GM12878 (cell line): Measurements from ENCODE around the gene POLR3F. TPM values are rescaled to one million over a fixed set of nuclear protein-coding genes. Genes with fewer than 3 reads are reported as not detected.

Experiments used
- ATAC-seq: fragments of 200-7000 bp; cut with Tn5 transposase; 3 replicates; pipeline ENCODE4 v1.9.1; 2020; ENCODE audit warnings: mild to moderate bottlenecking, moderate library complexity
- BruUV-seq: library from RNA; stranded (reverse); fragments of 400-500 nt; replicated peaks from 2 replicates; lab custom pipeline; 2021; lab: Mats Ljungman, UMichigan
- CTCF ChIA-PET: fragments of 300-600 bp; sonication (Branson Sonifier 250); formaldehyde crosslinking; extraction: SDS; loops from one replicate; lab custom pipeline; 2021; ENCODE audit warnings: inconsistent platforms; lab: Yijun Ruan, JAX
- POLR2A ChIA-PET: fragments of 350-600 bp; formaldehyde crosslinking; extraction: SDS; loops from one replicate; lab custom pipeline; 2021; ENCODE audit warnings: inconsistent platforms; lab: Charles Lee
- RAD21 ChIA-PET: fragments of 300-600 bp; sonication (Branson Sonifier 250); formaldehyde crosslinking; loops from one replicate; lab custom pipeline; 2023; ENCODE audit warnings: antibody characterized with exemption; ENCODE audit not compliant: unreplicated experiment; lab: Charles Lee
- SMC1A ChIA-PET: fragments of 300-600 bp; sonication (Branson Sonifier 250); formaldehyde crosslinking; loops from one replicate; lab custom pipeline; 2023; ENCODE audit not compliant: unreplicated experiment, uncharacterized antibody; lab: Charles Lee
- DNase-seq: peaks from one replicate; pipeline ENCODE4 v3.0.0-alpha.2; 2011; ENCODE audit warnings: low read depth, low spot score
- FAIRE-seq: peaks from 3 replicates; lab custom pipeline; 2011; peaks lifted over from hg19 to GRCh38; lab: Jason Lieb, UNC
- H2AFZ ChIP-seq: 2 replicates; pipeline ENCODE4 v1.6.0; 2011; ENCODE audit warnings: low read depth, low read length, control low read depth; ENCODE audit not compliant: control insufficient read depth
- H3K27ac ChIP-seq: 2 replicates; pipeline ENCODE4 v1.5.1; 2011; ENCODE audit warnings: control low read depth; ENCODE audit not compliant: control insufficient read depth, insufficient read depth
- H3K27me3 ChIP-seq, 2 experiments: replicated peaks in 1 of 2; 2 replicates each; pipeline versions ENCODE4 v1.6.0 to v1.6.1; 2011; ENCODE audit warnings: low read length in 1 of 2; ENCODE audit not compliant: control insufficient read depth in 2 of 2, insufficient read depth in 2 of 2
- H3K36me3 ChIP-seq, 2 experiments: 2 replicates each; pipeline ENCODE4 v1.5.1; 2011; ENCODE audit warnings: low read length in 1 of 2; ENCODE audit not compliant: control insufficient read depth in 2 of 2, insufficient read depth in 2 of 2
- H3K4me1 ChIP-seq: 2 replicates; pipeline ENCODE4 v1.6.1; 2011; ENCODE audit warnings: mild to moderate bottlenecking, low read length, moderate library complexity, mixed read lengths; ENCODE audit not compliant: control insufficient read depth, insufficient read depth
- H3K4me2 ChIP-seq: 2 replicates; pipeline ENCODE4 v1.6.0; 2011; ENCODE audit warnings: control low read depth; ENCODE audit not compliant: control insufficient read depth, insufficient read depth
- H3K4me3 ChIP-seq: fragments of 200-600 bp; sonication (generic); 2 replicates; pipeline ENCODE4 v1.5.1; 2016
- H3K79me2 ChIP-seq: 2 replicates; pipeline ENCODE4 v1.6.0; 2011; ENCODE audit warnings: low read length; ENCODE audit not compliant: control insufficient read depth, insufficient read depth
- H3K9ac ChIP-seq: 2 replicates; pipeline ENCODE4 v1.8.0; 2011; ENCODE audit warnings: low read length, control low read depth, mixed read lengths; ENCODE audit not compliant: control insufficient read depth, insufficient read depth
- H3K9me3 ChIP-seq: replicated peaks from 3 replicates; pipeline ENCODE4 v1.5.1; 2011; ENCODE audit warnings: mild to moderate bottlenecking, low read length; ENCODE audit not compliant: control insufficient read depth, insufficient read depth
- H4K20me1 ChIP-seq: 2 replicates; pipeline ENCODE4 v1.6.0; 2011; ENCODE audit not compliant: control insufficient read depth, insufficient read depth
- GATAD2B ChIP-seq: fragments of 450-650 bp; conservative IDR thresholded peaks from 2 replicates; pipeline ENCODE4 v1.6.1; 2017; ENCODE audit warnings: low read depth, mild to moderate bottlenecking, moderate library complexity
- JUNB ChIP-seq: IDR thresholded peaks from 2 replicates; pipeline ENCODE4 v1.6.1; 2016; ENCODE audit warnings: antibody characterized with exemption, mild to moderate bottlenecking
- KLF5 ChIP-seq: fragments of 450-650 bp; IDR thresholded peaks from 2 replicates; pipeline ENCODE4 v1.6.1; 2014; ENCODE audit warnings: mild to moderate bottlenecking; ENCODE audit not compliant: partially characterized antibody
- NR2F1 ChIP-seq: fragments of 450-650 bp; conservative IDR thresholded peaks from 2 replicates; pipeline ENCODE4 v1.6.1; 2017; ENCODE audit warnings: mild to moderate bottlenecking
- POLR2AphosphoS2 ChIP-seq: IDR thresholded peaks from 2 replicates; pipeline ENCODE4 v1.6.1; 2011; ENCODE audit warnings: low read depth, mild to moderate bottlenecking, low read length, improper control_type of control experiment, moderate library complexity
- POU2F2 ChIP-seq: IDR thresholded peaks from 3 replicates; pipeline ENCODE4 v1.6.1; 2011; ENCODE audit warnings: low read depth, mild to moderate bottlenecking, low read length, borderline replicate concordance
- STAT1 ChIP-seq: fragments of 450-650 bp; conservative IDR thresholded peaks from 2 replicates; pipeline ENCODE4 v1.6.1; 2014; ENCODE audit warnings: antibody characterized with exemption, mild to moderate bottlenecking
- ZZZ3 ChIP-seq: IDR thresholded peaks from 2 replicates; pipeline ENCODE4 v1.6.1; 2011; ENCODE audit warnings: low read depth; ENCODE audit not compliant: control insufficient read depth, insufficient read length
- WGBS: methylation state at CpG from one replicate; pipeline ENCODE4 v1.1.6; 2016; ENCODE audit warnings: low lambda C conversion rate; ENCODE audit not compliant: insufficient replicate concordance, insufficient coverage; ENCODE audit errors: missing lambda C conversion rate; 5-methylcytosine and 5-hydroxymethylcytosine counted together
- in situ Hi-C: fragments of 300-500 bp; cut with MboI; formaldehyde crosslinking; loops from 9 replicates; pipeline ENCODE4 v1.14.3; 2018; ENCODE audit warnings: mixed read lengths
- intact Hi-C: fragments of 100-400 bp; cut with micrococcal nuclease; formaldehyde crosslinking; loops from one replicate; pipeline ENCODE4 v1.14.2; 2022; ENCODE audit not compliant: unreplicated experiment
- polyA plus RNA-seq, 11 experiments: library from polyadenylated mRNA; depleted of rRNA in 4 of 11; unstranded in 6 of 11; stranded (reverse) in 5 of 11; fragments of >200 nt; fragmentation: Nextera tagmentation in 4 of 11; fragmentation: Illumina TruSeq in 1 of 11; extraction: Ambion mirVana in 4 of 11; extraction: Trizol in 1 of 11; gene quantifications; 1 replicate in 1 of 11; 2 replicates in 10 of 11; pipeline versions ENCODE4 v1.2.1 to v1.2.3, GENCODE V29; 2011 to 2016; ENCODE audit warnings: inconsistent platforms in 2 of 11, missing spikeins in 2 of 11, low read depth in 1 of 11
- total RNA-seq, 4 experiments: library from RNA; depleted of rRNA in 3 of 4; stranded (reverse); fragments of >200 nt in 3 of 4; fragmentation: Illumina TruSeq in 1 of 4; extraction: Trizol in 1 of 4; gene quantifications; 2 replicates each; pipeline versions ENCODE4 v1.2.1 to v1.2.3, GENCODE V29; 2013 to 2021
- TF ChIP-seq, protein P1 (sequence below): fragments of 450-650 bp; formaldehyde crosslinking; IDR thresholded peaks from 2 replicates; pipeline ENCODE4 v1.5.0; 2022; ENCODE audit warnings: mild to moderate bottlenecking, missing genetic modification characterization
- TF ChIP-seq, protein P2 (sequence below): IDR thresholded peaks from 2 replicates; pipeline ENCODE4 v1.6.1; 2012; ENCODE audit warnings: improper control_type of control experiment, low read depth, low read length; ENCODE audit not compliant: insufficient replicate concordance
- TF ChIP-seq, protein P3 (sequence below): fragments of 450-650 bp; IDR thresholded peaks from 2 replicates; pipeline ENCODE4 v1.6.1; 2017; ENCODE audit warnings: mild to moderate bottlenecking, low read depth, inconsistent platforms; ENCODE audit not compliant: poor library complexity, severe bottlenecking
- TF ChIP-seq, protein P4 (sequence below): IDR thresholded peaks from 2 replicates; pipeline ENCODE4 v1.6.1; 2011; ENCODE audit warnings: borderline replicate concordance, low read depth, mild to moderate bottlenecking, moderate library complexity, mixed read lengths, low read length; ENCODE audit not compliant: insufficient read depth; ENCODE audit errors: extremely low read length

Gene POLR3F
- total and polyA plus RNA-seq, 10 of the 15 experiments (the other 5 are each of a cell fraction or from before 2014, with no cell fraction given), result 8.7 to 18.1 (median 12.6) TPM

DNA sequence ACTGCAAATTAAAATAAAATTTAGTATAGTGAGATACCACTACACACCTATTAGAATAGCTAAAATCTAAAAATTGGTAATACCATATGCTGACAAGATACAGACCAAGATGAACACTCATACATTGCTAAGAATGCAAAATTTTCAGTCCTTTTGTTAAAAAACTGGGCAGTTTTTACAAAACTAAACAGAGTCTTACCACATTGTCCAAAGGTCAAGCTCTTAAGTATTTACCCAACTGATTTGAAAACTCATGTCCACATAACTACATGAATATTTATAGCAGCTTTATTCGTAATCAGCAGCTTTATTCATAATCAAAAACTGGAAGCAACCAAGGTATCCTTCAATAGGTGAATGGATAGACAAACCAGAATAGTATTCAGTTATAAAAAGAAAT lies 10.0 kb downstream of the POLR3F start:
- BruUV-seq, result no TSS peak
- ATAC-seq (no peak), FAIRE-seq (no peak), DNase-seq (no peak)
- ChIA-PET CTCF (interaction anchor here (0.7 to 1.0 kb wide), 2 partner anchors 17 to 37 kb away, joined by 3 read pairs; no protein-coding TSS in a partner anchor), SMC1A (interaction anchor here (0.9 to 1.3 kb wide), 2 partner anchors 20 to 64 kb away, joined by 3 to 5 read pairs; partner anchors contain the start of gene RBBP9), POLR2A (interaction anchor here (1.3 to 1.7 kb wide), 2 partner anchors 31 to 89 kb away, joined by 3 to 4 read pairs; partner anchors contain the start of gene SEC23B), RAD21 (no interaction called here)
- H3K27ac ChIP-seq, result no peak overlapping the region
- WGBS, result 94% methylated on average over 1 of the region's 1 CpG
- in situ Hi-C loops, result no loop called here
- no peaks in the 10 kb centered on the region for H4K20me1 ChIP-seq
- peaks cover 0 to 9% of the 10 kb centered on the region in 2 experiments; a peak in 3 of 4 replicates for H3K36me3 ChIP-seq
- intact Hi-C loops, result no loop called here
- no peaks in the 10 kb centered on the region for H3K4me1 ChIP-seq
- no peaks in the 10 kb centered on the region for H3K9me3 ChIP-seq
- TF ChIP-seq, protein P1, sequence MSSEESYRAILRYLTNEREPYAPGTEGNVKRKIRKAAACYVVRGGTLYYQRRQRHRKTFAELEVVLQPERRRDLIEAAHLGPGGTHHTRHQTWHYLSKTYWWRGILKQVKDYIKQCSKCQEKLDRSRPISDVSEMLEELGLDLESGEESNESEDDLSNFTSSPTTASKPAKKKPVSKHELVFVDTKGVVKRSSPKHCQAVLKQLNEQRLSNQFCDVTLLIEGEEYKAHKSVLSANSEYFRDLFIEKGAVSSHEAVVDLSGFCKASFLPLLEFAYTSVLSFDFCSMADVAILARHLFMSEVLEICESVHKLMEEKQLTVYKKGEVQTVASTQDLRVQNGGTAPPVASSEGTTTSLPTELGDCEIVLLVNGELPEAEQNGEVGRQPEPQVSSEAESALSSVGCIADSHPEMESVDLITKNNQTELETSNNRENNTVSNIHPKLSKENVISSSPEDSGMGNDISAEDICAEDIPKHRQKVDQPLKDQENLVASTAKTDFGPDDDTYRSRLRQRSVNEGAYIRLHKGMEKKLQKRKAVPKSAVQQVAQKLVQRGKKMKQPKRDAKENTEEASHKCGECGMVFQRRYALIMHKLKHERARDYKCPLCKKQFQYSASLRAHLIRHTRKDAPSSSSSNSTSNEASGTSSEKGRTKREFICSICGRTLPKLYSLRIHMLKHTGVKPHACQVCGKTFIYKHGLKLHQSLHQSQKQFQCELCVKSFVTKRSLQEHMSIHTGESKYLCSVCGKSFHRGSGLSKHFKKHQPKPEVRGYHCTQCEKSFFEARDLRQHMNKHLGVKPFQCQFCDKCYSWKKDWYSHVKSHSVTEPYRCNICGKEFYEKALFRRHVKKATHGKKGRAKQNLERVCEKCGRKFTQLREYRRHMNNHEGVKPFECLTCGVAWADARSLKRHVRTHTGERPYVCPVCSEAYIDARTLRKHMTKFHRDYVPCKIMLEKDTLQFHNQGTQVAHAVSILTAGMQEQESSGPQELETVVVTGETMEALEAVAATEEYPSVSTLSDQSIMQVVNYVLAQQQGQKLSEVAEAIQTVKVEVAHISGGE (CRISPR knock-in tag), result no peak
- TF ChIP-seq, protein P2, sequence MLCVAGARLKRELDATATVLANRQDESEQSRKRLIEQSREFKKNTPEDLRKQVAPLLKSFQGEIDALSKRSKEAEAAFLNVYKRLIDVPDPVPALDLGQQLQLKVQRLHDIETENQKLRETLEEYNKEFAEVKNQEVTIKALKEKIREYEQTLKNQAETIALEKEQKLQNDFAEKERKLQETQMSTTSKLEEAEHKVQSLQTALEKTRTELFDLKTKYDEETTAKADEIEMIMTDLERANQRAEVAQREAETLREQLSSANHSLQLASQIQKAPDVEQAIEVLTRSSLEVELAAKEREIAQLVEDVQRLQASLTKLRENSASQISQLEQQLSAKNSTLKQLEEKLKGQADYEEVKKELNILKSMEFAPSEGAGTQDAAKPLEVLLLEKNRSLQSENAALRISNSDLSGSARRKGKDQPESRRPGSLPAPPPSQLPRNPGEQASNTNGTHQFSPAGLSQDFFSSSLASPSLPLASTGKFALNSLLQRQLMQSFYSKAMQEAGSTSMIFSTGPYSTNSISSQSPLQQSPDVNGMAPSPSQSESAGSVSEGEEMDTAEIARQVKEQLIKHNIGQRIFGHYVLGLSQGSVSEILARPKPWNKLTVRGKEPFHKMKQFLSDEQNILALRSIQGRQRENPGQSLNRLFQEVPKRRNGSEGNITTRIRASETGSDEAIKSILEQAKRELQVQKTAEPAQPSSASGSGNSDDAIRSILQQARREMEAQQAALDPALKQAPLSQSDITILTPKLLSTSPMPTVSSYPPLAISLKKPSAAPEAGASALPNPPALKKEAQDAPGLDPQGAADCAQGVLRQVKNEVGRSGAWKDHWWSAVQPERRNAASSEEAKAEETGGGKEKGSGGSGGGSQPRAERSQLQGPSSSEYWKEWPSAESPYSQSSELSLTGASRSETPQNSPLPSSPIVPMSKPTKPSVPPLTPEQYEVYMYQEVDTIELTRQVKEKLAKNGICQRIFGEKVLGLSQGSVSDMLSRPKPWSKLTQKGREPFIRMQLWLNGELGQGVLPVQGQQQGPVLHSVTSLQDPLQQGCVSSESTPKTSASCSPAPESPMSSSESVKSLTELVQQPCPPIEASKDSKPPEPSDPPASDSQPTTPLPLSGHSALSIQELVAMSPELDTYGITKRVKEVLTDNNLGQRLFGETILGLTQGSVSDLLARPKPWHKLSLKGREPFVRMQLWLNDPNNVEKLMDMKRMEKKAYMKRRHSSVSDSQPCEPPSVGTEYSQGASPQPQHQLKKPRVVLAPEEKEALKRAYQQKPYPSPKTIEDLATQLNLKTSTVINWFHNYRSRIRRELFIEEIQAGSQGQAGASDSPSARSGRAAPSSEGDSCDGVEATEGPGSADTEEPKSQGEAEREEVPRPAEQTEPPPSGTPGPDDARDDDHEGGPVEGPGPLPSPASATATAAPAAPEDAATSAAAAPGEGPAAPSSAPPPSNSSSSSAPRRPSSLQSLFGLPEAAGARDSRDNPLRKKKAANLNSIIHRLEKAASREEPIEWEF, result no peak
- TF ChIP-seq NR2F1 (no peak), POLR2AphosphoS2 (no peak), ZZZ3 (no peak), JUNB (no peak), POU2F2 (no peak), STAT1 (no peak), KLF5 (no peak), GATAD2B (no peak)
- TF ChIP-seq, protein P3, sequence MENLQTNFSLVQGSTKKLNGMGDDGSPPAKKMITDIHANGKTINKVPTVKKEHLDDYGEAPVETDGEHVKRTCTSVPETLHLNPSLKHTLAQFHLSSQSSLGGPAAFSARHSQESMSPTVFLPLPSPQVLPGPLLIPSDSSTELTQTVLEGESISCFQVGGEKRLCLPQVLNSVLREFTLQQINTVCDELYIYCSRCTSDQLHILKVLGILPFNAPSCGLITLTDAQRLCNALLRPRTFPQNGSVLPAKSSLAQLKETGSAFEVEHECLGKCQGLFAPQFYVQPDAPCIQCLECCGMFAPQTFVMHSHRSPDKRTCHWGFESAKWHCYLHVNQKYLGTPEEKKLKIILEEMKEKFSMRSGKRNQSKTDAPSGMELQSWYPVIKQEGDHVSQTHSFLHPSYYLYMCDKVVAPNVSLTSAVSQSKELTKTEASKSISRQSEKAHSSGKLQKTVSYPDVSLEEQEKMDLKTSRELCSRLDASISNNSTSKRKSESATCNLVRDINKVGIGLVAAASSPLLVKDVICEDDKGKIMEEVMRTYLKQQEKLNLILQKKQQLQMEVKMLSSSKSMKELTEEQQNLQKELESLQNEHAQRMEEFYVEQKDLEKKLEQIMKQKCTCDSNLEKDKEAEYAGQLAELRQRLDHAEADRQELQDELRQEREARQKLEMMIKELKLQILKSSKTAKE, result no peak
- TF ChIP-seq, protein P4, sequence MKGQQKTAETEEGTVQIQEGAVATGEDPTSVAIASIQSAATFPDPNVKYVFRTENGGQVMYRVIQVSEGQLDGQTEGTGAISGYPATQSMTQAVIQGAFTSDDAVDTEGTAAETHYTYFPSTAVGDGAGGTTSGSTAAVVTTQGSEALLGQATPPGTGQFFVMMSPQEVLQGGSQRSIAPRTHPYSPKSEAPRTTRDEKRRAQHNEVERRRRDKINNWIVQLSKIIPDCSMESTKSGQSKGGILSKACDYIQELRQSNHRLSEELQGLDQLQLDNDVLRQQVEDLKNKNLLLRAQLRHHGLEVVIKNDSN, result no peak
- no peak overlapping the region for H3K4me3 ChIP-seq
- no peak overlapping the region for H2AFZ ChIP-seq
- no peaks in the 10 kb centered on the region for H3K79me2 ChIP-seq
- no peak overlapping the region for H3K4me2 ChIP-seq
- H3K9ac ChIP-seq, result no peak overlapping the region
- H3K27me3 ChIP-seq, result no peaks in the 10 kb centered on the region
